ENCODE data around the gene RHOB.

RHOB gene

GRCh38 chr2:20439503-20439902 is 7.4 kb upstream of the RHOB start:
- DNase-seq = no peak

GRCh38 chr2:20440001-20440560 is 6.8 kb upstream of the RHOB start:
- no peak for DNase-seq

GRCh38 chr2:20443276-20443920 is 3.5 kb upstream of the RHOB start:
- no peak for DNase-seq

GRCh38 chr2:20444101-20444992 is 2.5 kb upstream of the RHOB start:
- no peak for DNase-seq

GRCh38 chr2:20444993-20445910 is 1.6 kb upstream of the RHOB start:
- no peak for DNase-seq

GRCh38 chr2:20446255-20446916 is 488 bp upstream of the RHOB start:
- no peak for DNase-seq

- DNase-seq = no peak
Measured at GRCh38 chr2:20447437-20448245, 767 bp downstream of the RHOB start.

- DNase-seq = no peak
Measured at GRCh38 chr2:20448246-20448976, 1.5 kb downstream of the RHOB start.

- no peak for DNase-seq
Measured at GRCh38 chr2:20448977-20449306, 2.1 kb downstream of the RHOB start.

GRCh38 chr2:20449501-20450200 is 2.8 kb downstream of the RHOB start:
- DNase-seq = no peak

- no peak for DNase-seq
Measured at GRCh38 chr2:20450201-20450999, 3.5 kb downstream of the RHOB start.

- DNase-seq = no peak
Measured at GRCh38 chr2:20451000-20451290, 4.1 kb downstream of the RHOB start.

- DNase-seq = no peak
Measured at GRCh38 chr2:20451341-20451740, 4.5 kb downstream of the RHOB start.

- DNase-seq = no peak
Measured at GRCh38 chr2:20451761-20452499, 5.1 kb downstream of the RHOB start.

GRCh38 chr2:20452551-20452950 is 5.7 kb downstream of the RHOB start:
- DNase-seq = no peak

- no peak for DNase-seq
Measured at GRCh38 chr2:20453087-20453486, 6.2 kb downstream of the RHOB start.

- no peak for DNase-seq
Measured at GRCh38 chr2:20454036-20454981, 7.4 kb downstream of the RHOB start.
